HG03095 (cell line): ENCODE measurements around the gene FABP7.

ENCODE experiments used
- ATAC-seq: cut with Tn5 transposase; IDR thresholded peaks from one replicate; pipeline ENCODE4 v1.9.1; 2021; ENCODE audit warnings: moderate library complexity; ENCODE audit not compliant: unreplicated experiment

Gene FABP7

GRCh38 chr6:122832459-122832858 lies 52.9 kb downstream of the FABP7 start:
- no peak for ATAC-seq

GRCh38 chr6:122833021-122833491 lies 53.5 kb downstream of the FABP7 start:
- ATAC-seq: no peak
